WERI-Rb-1 (cell line): ENCODE measurements around the gene SEC16B.

Experiments
- DNase-seq: peaks from one replicate; pipeline ENCODE4 v3.0.0-alpha.2; 2020
- H3K27ac ChIP-seq: fragments of 250-450 bp; sonication (Bioruptor Pico); 2 replicates; pipeline ENCODE4 v1.5.1; 2020; ENCODE audit warnings: mild to moderate bottlenecking, moderate library complexity
- H3K27me3 ChIP-seq: fragments of 250-450 bp; sonication (Bioruptor Pico); 2 replicates; pipeline ENCODE4 v1.5.1; 2021; ENCODE audit warnings: mild to moderate bottlenecking, low read depth, moderate library complexity; ENCODE audit not compliant: insufficient read depth, severe bottlenecking
- H3K36me3 ChIP-seq: fragments of 250-450 bp; sonication (Bioruptor Pico); 2 replicates; pipeline ENCODE4 v1.5.1; 2020; ENCODE audit warnings: mild to moderate bottlenecking, moderate library complexity
- H3K4me3 ChIP-seq: 2 replicates; pipeline ENCODE4 v1.5.1; 2011; ENCODE audit warnings: low read depth, mild to moderate bottlenecking, control low read depth, low read length
- H3K9me3 ChIP-seq: fragments of 250-450 bp; sonication (Bioruptor Pico); 2 replicates; pipeline ENCODE4 v1.5.1; 2021; ENCODE audit warnings: mild to moderate bottlenecking, moderate library complexity; ENCODE audit not compliant: severe bottlenecking
- TF ChIP-seq, protein P1 (sequence below): IDR thresholded peaks from 2 replicates; pipeline ENCODE4 v1.5.1; 2011; ENCODE audit warnings: low read depth, mild to moderate bottlenecking, control low read depth, inconsistent platforms, low read length

The SEC16B gene

DNA sequence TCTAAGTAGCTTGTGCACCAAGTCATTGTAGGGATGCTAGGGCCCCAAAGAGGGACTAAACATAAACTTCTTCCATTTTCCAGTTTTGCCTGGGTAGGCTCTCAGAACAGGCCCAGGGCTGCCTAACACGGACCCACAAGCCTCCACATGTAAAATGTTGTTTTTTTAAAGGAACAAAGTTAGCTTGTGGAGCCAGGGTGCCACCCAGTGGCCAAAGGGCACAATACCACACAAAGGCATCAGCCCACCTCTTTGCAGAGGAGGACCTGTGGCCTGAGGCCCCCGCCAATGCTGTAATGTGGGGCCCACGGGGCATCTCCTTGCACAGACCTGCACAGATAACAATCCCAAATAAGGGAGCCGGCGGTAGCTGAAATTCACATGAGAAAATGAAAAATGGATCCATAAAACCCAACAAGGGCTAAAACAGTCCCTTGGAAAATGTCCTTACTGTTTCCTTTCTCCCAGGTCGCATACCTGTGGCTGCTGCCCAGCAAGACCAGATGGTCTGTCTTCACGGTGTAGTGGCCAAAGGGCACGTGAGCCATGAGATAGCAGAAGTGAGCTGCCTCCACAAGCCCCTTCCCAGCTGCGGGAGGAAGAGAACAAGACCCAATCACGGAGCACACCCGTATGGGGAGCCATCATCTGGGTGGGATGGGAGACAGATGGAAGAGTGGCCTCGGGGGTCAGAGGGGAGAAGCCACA, 23.8 kb downstream of the SEC16B start:
- TF ChIP-seq, protein P1, sequence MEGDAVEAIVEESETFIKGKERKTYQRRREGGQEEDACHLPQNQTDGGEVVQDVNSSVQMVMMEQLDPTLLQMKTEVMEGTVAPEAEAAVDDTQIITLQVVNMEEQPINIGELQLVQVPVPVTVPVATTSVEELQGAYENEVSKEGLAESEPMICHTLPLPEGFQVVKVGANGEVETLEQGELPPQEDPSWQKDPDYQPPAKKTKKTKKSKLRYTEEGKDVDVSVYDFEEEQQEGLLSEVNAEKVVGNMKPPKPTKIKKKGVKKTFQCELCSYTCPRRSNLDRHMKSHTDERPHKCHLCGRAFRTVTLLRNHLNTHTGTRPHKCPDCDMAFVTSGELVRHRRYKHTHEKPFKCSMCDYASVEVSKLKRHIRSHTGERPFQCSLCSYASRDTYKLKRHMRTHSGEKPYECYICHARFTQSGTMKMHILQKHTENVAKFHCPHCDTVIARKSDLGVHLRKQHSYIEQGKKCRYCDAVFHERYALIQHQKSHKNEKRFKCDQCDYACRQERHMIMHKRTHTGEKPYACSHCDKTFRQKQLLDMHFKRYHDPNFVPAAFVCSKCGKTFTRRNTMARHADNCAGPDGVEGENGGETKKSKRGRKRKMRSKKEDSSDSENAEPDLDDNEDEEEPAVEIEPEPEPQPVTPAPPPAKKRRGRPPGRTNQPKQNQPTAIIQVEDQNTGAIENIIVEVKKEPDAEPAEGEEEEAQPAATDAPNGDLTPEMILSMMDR: peak; percentile 91
- Histone ChIP-seq H3K4me3 (no peak overlapping the region), H3K36me3 (no peaks in the 10 kb centered on the region; the same call in 1 of the 2 replicates), H3K9me3 (no peaks in the 10 kb centered on the region), H3K27me3 (no peaks in the 10 kb centered on the region), H3K27ac (no peak overlapping the region)
- peak; percentile 76 for DNase-seq

DNA sequence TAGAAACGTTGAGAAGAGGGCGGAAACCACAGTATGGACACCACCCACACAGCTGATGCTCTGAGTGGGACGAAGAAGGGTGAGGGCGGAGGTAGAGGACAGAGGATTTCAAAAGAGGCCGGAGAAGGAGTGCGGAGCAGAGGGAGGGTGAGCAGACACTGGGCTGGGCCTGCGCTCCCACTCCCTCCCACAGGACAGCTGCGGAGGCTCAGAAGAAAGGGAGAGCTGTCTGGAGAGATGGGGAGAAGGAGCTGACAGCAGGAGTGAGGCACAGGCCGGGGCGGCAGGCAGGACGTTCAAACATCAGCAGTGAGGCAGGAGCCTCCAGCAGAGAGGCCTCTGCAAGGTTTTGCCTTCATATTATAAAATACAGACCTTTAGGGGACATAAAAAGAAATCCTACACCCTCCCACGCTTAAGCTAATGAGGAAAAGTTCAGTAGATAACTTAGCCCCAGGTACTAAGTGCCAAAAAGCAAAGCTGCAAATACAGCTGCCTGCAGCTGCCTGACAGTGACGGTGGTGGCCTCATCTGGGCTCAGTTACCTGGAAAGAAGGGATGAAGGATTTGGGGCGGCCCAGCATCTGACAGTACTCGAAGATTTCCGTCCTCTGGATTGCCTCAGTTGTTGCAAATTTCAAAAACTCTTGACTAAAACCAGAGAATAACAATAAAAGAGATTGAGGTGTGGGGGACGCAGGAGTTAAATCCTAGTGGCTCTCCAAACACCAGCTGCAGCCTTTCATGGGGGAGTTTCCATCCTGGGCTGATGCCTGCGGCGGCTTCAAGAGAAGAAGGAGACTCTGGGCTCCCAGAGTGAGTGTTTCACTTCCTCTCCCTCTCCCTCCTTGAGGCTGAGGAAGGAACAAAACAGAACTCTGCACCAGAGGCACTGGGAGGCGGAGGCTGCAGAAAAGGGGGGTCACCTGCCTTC, 25.6 kb downstream of the SEC16B start:
- DNase-seq: no peak
- no peak overlapping the region for H3K4me3 ChIP-seq
- no peak overlapping the region for H3K27ac ChIP-seq
- no peaks in the 10 kb centered on the region; the same call in 1 of the 2 replicates for H3K36me3 ChIP-seq
- H3K27me3 ChIP-seq: no peaks in the 10 kb centered on the region
- TF ChIP-seq, protein P1: no peak
- no peaks in the 10 kb centered on the region for H3K9me3 ChIP-seq

DNA sequence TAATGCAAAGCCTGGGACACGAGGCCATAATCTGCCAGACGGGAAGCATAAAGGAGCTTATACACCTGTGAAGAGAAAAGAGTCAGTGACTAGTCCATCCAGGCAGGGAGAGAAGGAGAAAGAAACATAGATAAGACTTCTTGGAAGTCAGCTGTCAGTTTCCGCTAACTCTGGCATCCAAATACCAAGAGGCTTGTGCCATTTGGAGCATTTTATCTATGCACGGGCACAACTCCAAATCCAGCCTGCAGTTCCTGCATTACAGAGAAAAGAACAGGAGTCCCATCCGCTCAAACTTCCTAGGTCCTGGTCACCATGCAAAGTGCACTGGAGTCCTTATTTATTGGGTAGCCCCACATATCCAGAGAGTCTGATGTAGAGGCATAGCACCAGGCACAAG, 27.9 kb downstream of the SEC16B start:
- no peak overlapping the region for H3K4me3 ChIP-seq
- no peaks in the 10 kb centered on the region; the same call in 1 of the 2 replicates for H3K36me3 ChIP-seq
- H3K27me3 ChIP-seq: no peaks in the 10 kb centered on the region
- H3K27ac ChIP-seq: no peak overlapping the region
- TF ChIP-seq, protein P1: no peak
- no peaks in the 10 kb centered on the region for H3K9me3 ChIP-seq
- DNase-seq: peak; percentile 69

DNA sequence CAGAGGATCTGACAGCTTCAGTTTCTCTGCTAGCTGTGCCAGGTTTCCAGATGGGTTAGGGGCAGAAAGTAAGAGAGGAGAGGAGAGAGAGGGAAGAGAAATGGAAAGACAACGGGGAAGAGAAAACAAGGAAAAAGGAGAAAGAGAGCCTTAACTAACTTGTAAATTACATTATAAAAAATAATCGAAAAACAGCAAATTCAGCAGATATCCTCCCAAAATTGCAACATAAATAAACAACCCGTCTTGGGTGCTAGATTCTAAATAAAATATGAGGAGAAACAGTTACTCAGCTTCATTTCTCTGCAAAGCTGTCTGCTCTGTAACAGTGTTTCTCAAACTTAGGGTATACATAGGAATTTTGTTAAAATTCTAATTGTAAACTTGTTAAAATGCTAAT, 29.2 kb downstream of the SEC16B start:
- TF ChIP-seq, protein P1: no peak
- no peaks in the 10 kb centered on the region for H3K9me3 ChIP-seq
- no peak for DNase-seq
- H3K36me3 ChIP-seq: no peaks in the 10 kb centered on the region; the same call in 1 of the 2 replicates
- H3K27me3 ChIP-seq: no peaks in the 10 kb centered on the region
- H3K27ac ChIP-seq: no peak overlapping the region
- no peak overlapping the region for H3K4me3 ChIP-seq

DNA sequence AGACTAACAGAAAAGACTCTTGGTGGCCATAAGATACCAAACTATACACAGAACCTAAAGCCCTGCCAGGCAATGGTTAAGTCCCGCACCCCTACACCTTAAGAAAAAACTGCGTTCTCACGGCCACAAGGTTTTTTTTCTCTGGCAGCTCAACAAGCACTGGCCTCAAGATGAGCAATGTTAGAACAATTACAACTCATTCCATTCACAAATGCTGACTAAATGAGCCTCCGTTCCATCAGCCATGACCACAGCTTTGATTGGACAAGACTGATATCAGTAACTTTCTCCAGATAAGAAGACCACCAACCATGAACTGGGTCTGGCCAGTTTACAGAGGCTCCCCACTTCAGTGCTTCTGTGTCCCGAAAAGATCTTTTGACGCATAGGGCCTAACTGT, 31.9 kb downstream of the SEC16B start:
- no peak for DNase-seq
- Histone ChIP-seq H3K27ac (no peak overlapping the region), H3K4me3 (no peak overlapping the region), H3K36me3 (no peaks in the 10 kb centered on the region; the same call in 1 of the 2 replicates), H3K9me3 (no peaks in the 10 kb centered on the region), H3K27me3 (no peaks in the 10 kb centered on the region)
- TF ChIP-seq, protein P1: no peak
